ENCODE results near the gene COPS4.

COPS4 gene

DNA sequence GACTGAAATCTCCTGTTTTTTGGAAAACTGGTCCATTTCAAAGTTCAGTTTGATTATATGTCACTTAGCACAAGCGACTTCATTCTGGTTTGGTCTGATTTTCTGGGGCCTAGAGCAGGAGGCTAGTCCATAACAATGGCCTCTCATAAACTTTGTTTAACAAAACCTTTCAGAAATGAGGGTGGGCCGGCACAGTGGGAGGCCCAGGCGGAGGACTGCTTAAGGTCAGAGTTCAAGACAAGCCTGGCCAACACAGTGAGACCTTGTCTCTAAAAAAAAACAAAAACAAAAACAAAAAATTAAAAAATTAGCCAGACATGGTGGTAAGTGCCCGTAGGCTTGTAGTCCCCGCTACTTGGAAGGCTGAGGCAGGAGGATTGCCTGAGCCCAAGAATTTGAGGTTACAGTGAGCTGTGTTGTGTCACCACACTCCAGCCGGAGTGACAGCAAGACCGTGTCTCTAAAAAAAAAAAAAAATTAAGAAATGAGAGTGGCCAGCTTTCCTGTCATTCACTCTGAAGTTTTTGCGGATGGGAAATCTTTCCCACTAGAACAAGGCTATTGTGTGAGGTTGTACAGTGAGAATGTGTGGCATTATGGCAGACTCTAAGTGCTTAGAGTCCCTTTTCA is 80.8 kb downstream of the COPS4 start:
- no peak overlapping the region for H3K4me3 ChIP-seq (ENCODE audit: low read depth, low read length)
- no peak for DNase-seq (ENCODE audit: low read depth)
- TF ChIP-seq, protein P1, sequence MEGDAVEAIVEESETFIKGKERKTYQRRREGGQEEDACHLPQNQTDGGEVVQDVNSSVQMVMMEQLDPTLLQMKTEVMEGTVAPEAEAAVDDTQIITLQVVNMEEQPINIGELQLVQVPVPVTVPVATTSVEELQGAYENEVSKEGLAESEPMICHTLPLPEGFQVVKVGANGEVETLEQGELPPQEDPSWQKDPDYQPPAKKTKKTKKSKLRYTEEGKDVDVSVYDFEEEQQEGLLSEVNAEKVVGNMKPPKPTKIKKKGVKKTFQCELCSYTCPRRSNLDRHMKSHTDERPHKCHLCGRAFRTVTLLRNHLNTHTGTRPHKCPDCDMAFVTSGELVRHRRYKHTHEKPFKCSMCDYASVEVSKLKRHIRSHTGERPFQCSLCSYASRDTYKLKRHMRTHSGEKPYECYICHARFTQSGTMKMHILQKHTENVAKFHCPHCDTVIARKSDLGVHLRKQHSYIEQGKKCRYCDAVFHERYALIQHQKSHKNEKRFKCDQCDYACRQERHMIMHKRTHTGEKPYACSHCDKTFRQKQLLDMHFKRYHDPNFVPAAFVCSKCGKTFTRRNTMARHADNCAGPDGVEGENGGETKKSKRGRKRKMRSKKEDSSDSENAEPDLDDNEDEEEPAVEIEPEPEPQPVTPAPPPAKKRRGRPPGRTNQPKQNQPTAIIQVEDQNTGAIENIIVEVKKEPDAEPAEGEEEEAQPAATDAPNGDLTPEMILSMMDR (conservative IDR thresholded peaks at IDR 0.05; ENCODE audit: low read depth, low read length) = no peak

DNA sequence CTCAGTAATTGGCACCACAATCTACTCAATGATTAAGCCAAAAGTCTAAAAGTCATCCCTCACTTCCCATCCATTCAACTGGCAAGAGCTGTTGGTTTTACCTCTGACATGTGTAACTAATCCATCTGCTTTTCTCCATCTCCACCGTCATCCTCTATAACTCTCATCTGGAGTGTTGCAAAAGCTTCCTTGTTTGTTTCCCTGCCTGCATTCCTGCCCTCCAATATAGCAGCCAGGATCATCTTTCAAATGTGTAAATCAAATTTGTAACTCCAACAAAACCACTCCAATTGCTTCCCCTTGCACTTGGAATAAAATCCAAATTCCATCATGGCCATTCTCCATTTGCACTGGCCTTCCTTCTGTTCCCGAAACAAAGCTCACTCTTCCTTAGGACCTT is 83.9 kb downstream of the COPS4 start:
- TF ChIP-seq, protein P1 (conservative IDR thresholded peaks at IDR 0.05; ENCODE audit: low read depth, low read length) = no peak
- peak; percentile 18 for DNase-seq (ENCODE audit: low read depth)
- H3K4me3 ChIP-seq (ENCODE audit: low read depth, low read length) = no peak overlapping the region

DNA sequence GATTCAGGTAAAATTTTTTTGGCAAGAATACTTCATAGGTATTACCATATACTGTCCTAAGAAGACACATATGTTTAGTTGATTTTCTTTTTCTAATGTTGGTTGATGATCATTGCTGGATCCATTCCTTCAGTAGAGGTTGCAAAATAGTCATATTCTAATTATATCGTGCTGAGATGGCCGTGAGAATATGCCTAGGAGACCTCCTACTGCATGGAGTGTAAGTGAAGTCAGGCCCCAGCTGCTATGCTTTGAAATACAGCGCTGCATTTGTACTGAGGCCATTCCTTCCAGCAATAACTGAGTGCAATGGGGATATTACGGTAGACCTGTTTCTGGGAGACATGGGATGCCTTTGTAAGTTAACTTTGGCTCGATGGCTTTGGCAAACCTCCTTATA is 86.3 kb downstream of the COPS4 start:
- TF ChIP-seq, protein P1 (conservative IDR thresholded peaks at IDR 0.05; ENCODE audit: low read depth, low read length) = no peak
- DNase-seq (ENCODE audit: low read depth) = no peak
- H3K4me3 ChIP-seq (ENCODE audit: low read depth, low read length) = no peak overlapping the region

DNA sequence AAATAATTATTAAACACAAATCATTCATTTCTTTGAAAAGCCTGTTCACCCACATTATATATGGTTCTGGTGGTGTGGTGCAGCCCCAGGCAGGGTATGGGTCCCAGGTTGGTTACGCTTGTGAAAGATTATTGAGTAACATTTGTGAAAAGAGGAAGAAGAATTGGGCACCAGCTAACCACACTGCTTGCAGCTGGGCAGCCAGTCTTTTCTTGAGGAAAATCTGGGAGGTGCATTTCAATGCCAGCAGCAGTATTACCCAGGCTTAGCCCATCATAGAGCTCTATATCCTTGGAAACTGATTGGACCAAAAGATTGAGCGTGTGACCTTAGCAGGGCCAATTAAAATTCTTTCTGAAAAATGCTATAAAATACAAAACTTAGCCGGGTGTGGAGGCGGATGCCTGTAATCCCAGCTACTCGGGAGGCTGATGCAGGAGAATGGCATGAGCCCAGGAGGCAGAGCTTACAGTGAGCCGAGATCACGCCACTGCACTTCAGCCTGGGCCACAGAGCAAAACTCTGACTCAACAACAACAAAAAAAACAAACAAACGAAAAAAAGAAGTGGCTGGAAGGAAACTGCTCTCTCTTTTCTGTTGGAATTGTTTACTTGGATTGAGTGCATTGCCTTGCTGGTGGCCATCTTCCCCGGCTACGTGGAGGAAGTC is 89.3 kb downstream of the COPS4 start:
- H3K4me3 ChIP-seq (ENCODE audit: low read depth, low read length) = no peak overlapping the region
- no peak for DNase-seq (ENCODE audit: low read depth)
- TF ChIP-seq, protein P1 (conservative IDR thresholded peaks at IDR 0.05; ENCODE audit: low read depth, low read length) = no peak

Data from choroid plexus epithelial cell (primary cell).